HL-60 (cell line): ENCODE results near the gene POLR1A.

Experiments used
- DNase-seq, 2 experiments: peaks; one replicate each; pipeline ENCODE4 v3.0.0-alpha.2; 2010 to 2020; ENCODE audit warnings: low read depth in 1 of 2, low spot score in 1 of 2
- H3K27ac ChIP-seq: fragments of 250-450 bp; sonication (Bioruptor Pico); replicated peaks from 2 replicates; pipeline ENCODE4 v1.5.1; 2020; ENCODE audit warnings: mild to moderate bottlenecking, moderate library complexity
- H3K27me3 ChIP-seq: fragments of 250-450 bp; sonication (Bioruptor Pico); 2 replicates; pipeline ENCODE4 v1.5.1; 2021; ENCODE audit warnings: mild to moderate bottlenecking, moderate library complexity; ENCODE audit not compliant: insufficient read depth, poor library complexity, severe bottlenecking
- H3K4me3 ChIP-seq: replicated peaks from 2 replicates; pipeline ENCODE4 v1.5.1; 2011; ENCODE audit warnings: mild to moderate bottlenecking, control low read depth, low read length; ENCODE audit not compliant: insufficient read depth
- CTCF ChIP-seq: IDR thresholded peaks from one replicate; pipeline ENCODE4 v1.5.1; 2011; ENCODE audit warnings: low read length, control low read depth, inconsistent platforms; ENCODE audit not compliant: insufficient read depth
- GABPA ChIP-seq: IDR thresholded peaks from 2 replicates; pipeline ENCODE4 v1.6.1; 2012; ENCODE audit warnings: low read depth
- POLR2AphosphoS5 ChIP-seq: IDR thresholded peaks from 2 replicates; pipeline ENCODE4 v1.6.1; 2012; ENCODE audit warnings: low read depth
- REST ChIP-seq: IDR thresholded peaks from 2 replicates; pipeline ENCODE4 v1.6.1; 2012; ENCODE audit warnings: low read depth; ENCODE audit not compliant: insufficient replicate concordance
- SPI1 ChIP-seq: IDR thresholded peaks from 2 replicates; pipeline ENCODE4 v1.6.1; 2012; ENCODE audit warnings: low read depth, mild to moderate bottlenecking, borderline replicate concordance

Gene POLR1A

GRCh38 chr2:85984788-85985187 is 120.9 kb downstream of the POLR1A start:
- no peak for DNase-seq
- H3K27me3 ChIP-seq = no peaks in the 10 kb centered on the region
- H3K27ac ChIP-seq = no peak overlapping the region
- TF ChIP-seq CTCF = no peak
- TF ChIP-seq SPI1 = no peak
- TF ChIP-seq REST = no peak
- no peak for TF ChIP-seq POLR2AphosphoS5
- no peak for TF ChIP-seq GABPA
- no peak overlapping the region for H3K4me3 ChIP-seq

DNA sequence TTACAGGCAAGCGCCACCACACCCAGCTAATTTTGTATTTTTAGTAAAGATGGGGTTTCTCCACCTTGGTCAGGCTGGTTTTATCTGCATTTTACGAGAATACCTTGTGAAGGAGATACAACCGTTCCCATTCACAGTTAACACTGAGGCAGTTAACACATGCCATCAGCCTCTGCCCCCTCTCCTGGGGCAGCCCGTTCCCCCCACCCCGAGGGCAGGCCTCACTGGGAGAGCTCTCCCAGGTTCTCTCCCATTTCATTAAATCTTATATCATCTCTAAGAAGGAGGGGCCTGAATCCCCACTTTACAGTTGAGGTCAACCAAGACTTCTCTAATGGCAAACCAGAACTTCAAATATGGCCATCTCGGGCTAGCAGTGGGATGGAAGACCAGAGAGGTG is 121.9 kb downstream of the POLR1A start:
- Histone ChIP-seq H3K27me3 (no peaks in the 10 kb centered on the region), H3K4me3 (no peak overlapping the region), H3K27ac (no peak overlapping the region)
- TF ChIP-seq POLR2AphosphoS5 = no peak
- no peak for TF ChIP-seq CTCF
- TF ChIP-seq REST = no peak
- no peak for TF ChIP-seq GABPA
- no peak for TF ChIP-seq SPI1
- DNase-seq = no peak

DNA sequence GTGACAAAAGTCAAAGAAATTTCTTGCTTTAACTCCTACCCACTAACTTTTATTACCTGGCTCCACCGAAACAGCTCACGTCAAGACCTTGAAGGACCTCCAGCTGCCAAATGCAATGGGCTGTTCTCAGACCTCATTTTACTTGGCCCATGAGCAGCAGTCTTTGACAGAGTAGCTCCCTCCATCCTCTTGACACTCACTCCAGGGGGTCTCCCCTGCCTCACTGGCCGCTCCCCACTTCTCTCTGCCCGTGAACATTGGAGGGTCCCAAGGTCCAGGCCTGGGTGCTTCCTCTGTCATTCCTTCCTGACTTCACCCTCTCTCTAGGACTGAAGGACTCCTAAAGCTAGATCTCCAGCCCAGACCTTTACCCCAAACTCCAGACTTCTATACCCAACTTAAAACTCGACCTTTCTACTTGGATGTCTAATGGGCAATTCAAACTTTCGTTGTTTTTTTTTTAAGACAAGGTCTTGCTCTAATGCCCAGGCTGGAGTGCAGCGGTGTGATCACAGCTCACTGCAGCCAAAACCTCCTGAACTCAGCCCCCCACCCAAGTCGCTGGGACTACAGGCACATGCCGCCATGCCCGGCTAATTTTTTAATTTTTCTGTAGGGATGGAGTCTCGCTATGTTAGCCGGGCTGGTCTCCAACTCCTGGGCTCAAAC is 124.0 kb downstream of the POLR1A start:
- no peaks in the 10 kb centered on the region for H3K27me3 ChIP-seq
- DNase-seq = no peak
- H3K27ac ChIP-seq = no peak overlapping the region
- no peak overlapping the region for H3K4me3 ChIP-seq
- TF ChIP-seq SPI1 (no peak), REST (no peak), GABPA (no peak), CTCF (no peak), POLR2AphosphoS5 (no peak)
